Stimulated activated effector memory CD8-positive, alpha-beta T cell treated with anti-CD3 and anti-CD28 coated beads, Interleukin-12 subunit alpha, Interleukin-12 subunit beta, amount 100 ng/mL, for 72 hours (primary cell): ENCODE results near the gene VDR.

Experiments used
- ATAC-seq: fragments of 150-1000 bp; cut with Tn5 transposase; 2 replicates; pipeline ENCODE4 v1.10.0; 2021
- DNase-seq, 2 donors: peaks; one replicate each; pipeline ENCODE4 v3.0.0; 2021 to 2022; ENCODE audit warnings: low spot score in 2 of 2
- H3K27ac Mint-ChIP-seq: one replicate; pipeline ENCODE4 v1.8.0; 2022; ENCODE audit warnings: mild to moderate bottlenecking, mixed read lengths
- H3K36me3 Mint-ChIP-seq: one replicate; pipeline ENCODE4 v1.8.0; 2022; ENCODE audit warnings: mild to moderate bottlenecking, mixed read lengths
- H3K4me1 Mint-ChIP-seq: one replicate; pipeline ENCODE4 v1.8.0; 2022; ENCODE audit warnings: mixed read lengths
- H3K4me3 Mint-ChIP-seq: one replicate; pipeline ENCODE4 v1.8.0; 2022; ENCODE audit warnings: mild to moderate bottlenecking, mixed read lengths
- H3K9me3 Mint-ChIP-seq: one replicate; pipeline ENCODE4 v1.8.0; 2022; ENCODE audit warnings: mixed read lengths

VDR gene

GRCh38 chr12:47856721-47857575 is 47.8 kb downstream of the VDR start:
- ATAC-seq (no peak), DNase-seq (no peak)
- Mint-ChIP-seq H3K4me1 (peaks cover 43% of the 10 kb centered on the region), H3K4me3 (no peak overlapping the region), H3K27ac (peak overlapping the region; percentile 96), H3K9me3 (no peaks in the 10 kb centered on the region), H3K36me3 (peaks cover 100% of the 10 kb centered on the region)

- peaks cover 43% of the 10 kb centered on the region for H3K4me1 Mint-ChIP-seq
- H3K36me3 Mint-ChIP-seq = peaks cover 100% of the 10 kb centered on the region
- ATAC-seq = no peak
- H3K4me3 Mint-ChIP-seq = no peak overlapping the region
- no peaks in the 10 kb centered on the region for H3K9me3 Mint-ChIP-seq
- DNase-seq = no peak
- peak overlapping the region; percentile 51 for H3K27ac Mint-ChIP-seq
Measured at GRCh38 chr12:47856094-47856493, 48.7 kb downstream of the VDR start.

GRCh38 chr12:47855502-47855901 is 49.3 kb downstream of the VDR start:
- ATAC-seq (no peak), DNase-seq (no peak)
- Mint-ChIP-seq H3K9me3 (no peaks in the 10 kb centered on the region), H3K4me1 (peaks cover 40% of the 10 kb centered on the region), H3K4me3 (no peak overlapping the region), H3K36me3 (peaks cover 100% of the 10 kb centered on the region), H3K27ac (peak overlapping the region; percentile 51)

GRCh38 chr12:47854531-47854930 is 50.3 kb downstream of the VDR start:
- DNase-seq = no peak
- H3K27ac Mint-ChIP-seq = no peak overlapping the region
- H3K4me1 Mint-ChIP-seq = peaks cover 30% of the 10 kb centered on the region
- no peak overlapping the region for H3K4me3 Mint-ChIP-seq
- ATAC-seq = no peak
- no peaks in the 10 kb centered on the region for H3K9me3 Mint-ChIP-seq
- H3K36me3 Mint-ChIP-seq = peaks cover 100% of the 10 kb centered on the region

- ATAC-seq = no peak
- no peak overlapping the region for H3K4me3 Mint-ChIP-seq
- H3K36me3 Mint-ChIP-seq = peaks cover 100% of the 10 kb centered on the region
- DNase-seq = no peak
- H3K4me1 Mint-ChIP-seq = peaks cover 18% of the 10 kb centered on the region
- no peaks in the 10 kb centered on the region for H3K9me3 Mint-ChIP-seq
- H3K27ac Mint-ChIP-seq = peak overlapping the region; percentile 79
Measured at GRCh38 chr12:47852096-47852571, 52.7 kb downstream of the VDR start.

- Mint-ChIP-seq H3K4me3 (no peak overlapping the region), H3K27ac (peak overlapping the region; percentile 79), H3K9me3 (no peaks in the 10 kb centered on the region), H3K36me3 (peaks cover 100% of the 10 kb centered on the region), H3K4me1 (peaks cover 18% of the 10 kb centered on the region)
- DNase-seq = no peak
- peak; percentile 62 for ATAC-seq
Measured at GRCh38 chr12:47851303-47851952, 53.4 kb downstream of the VDR start.

GRCh38 chr12:47850153-47851084 is 54.4 kb downstream of the VDR start:
- Mint-ChIP-seq H3K4me1 (peaks cover 18% of the 10 kb centered on the region), H3K27ac (peak overlapping the region; percentile 79), H3K9me3 (no peaks in the 10 kb centered on the region), H3K4me3 (no peak overlapping the region), H3K36me3 (peaks cover 100% of the 10 kb centered on the region)
- ATAC-seq (no peak), DNase-seq (no peak)

- no peak for DNase-seq
- H3K4me1 Mint-ChIP-seq = peaks cover 18% of the 10 kb centered on the region
- H3K9me3 Mint-ChIP-seq = no peaks in the 10 kb centered on the region
- H3K27ac Mint-ChIP-seq = no peak overlapping the region
- H3K36me3 Mint-ChIP-seq = peaks cover 100% of the 10 kb centered on the region
- ATAC-seq = no peak
- H3K4me3 Mint-ChIP-seq = no peak overlapping the region
Measured at GRCh38 chr12:47849261-47849660, 55.5 kb downstream of the VDR start.

- Mint-ChIP-seq H3K4me1 (peaks cover 18% of the 10 kb centered on the region), H3K27ac (no peak overlapping the region), H3K9me3 (no peaks in the 10 kb centered on the region), H3K36me3 (peaks cover 100% of the 10 kb centered on the region), H3K4me3 (no peak overlapping the region)
- DNase-seq (no peak), ATAC-seq (no peak)
Measured at GRCh38 chr12:47848853-47849252, 55.9 kb downstream of the VDR start.

GRCh38 chr12:47846294-47846996 is 58.3 kb downstream of the VDR start:
- DNase-seq (no peak), ATAC-seq (no peak)
- Mint-ChIP-seq H3K9me3 (no peaks in the 10 kb centered on the region), H3K36me3 (peaks cover 100% of the 10 kb centered on the region), H3K4me3 (no peak overlapping the region), H3K4me1 (peaks cover 14% of the 10 kb centered on the region), H3K27ac (peak overlapping the region; percentile 85)

GRCh38 chr12:47845081-47845480 is 59.7 kb downstream of the VDR start:
- ATAC-seq (no peak), DNase-seq (no peak)
- Mint-ChIP-seq H3K4me1 (peaks cover 14% of the 10 kb centered on the region), H3K9me3 (no peaks in the 10 kb centered on the region), H3K36me3 (peaks cover 100% of the 10 kb centered on the region), H3K27ac (peak overlapping the region; percentile 85), H3K4me3 (no peak overlapping the region)

- peaks cover 16% of the 10 kb centered on the region for H3K4me1 Mint-ChIP-seq
- ATAC-seq (peak; percentile 39), DNase-seq (no peak)
- peaks cover 100% of the 10 kb centered on the region for H3K36me3 Mint-ChIP-seq
- H3K9me3 Mint-ChIP-seq = no peaks in the 10 kb centered on the region
- H3K4me3 Mint-ChIP-seq = no peak overlapping the region
- peak overlapping the region; percentile 85 for H3K27ac Mint-ChIP-seq
Measured at GRCh38 chr12:47844264-47845019, 60.4 kb downstream of the VDR start.

GRCh38 chr12:47843226-47843980 is 61.4 kb downstream of the VDR start:
- Mint-ChIP-seq H3K36me3 (peaks cover 100% of the 10 kb centered on the region), H3K4me3 (no peak overlapping the region), H3K27ac (peak overlapping the region; percentile 84), H3K9me3 (no peaks in the 10 kb centered on the region), H3K4me1 (peaks cover 26% of the 10 kb centered on the region)
- no peak for DNase-seq
- peak; percentile 22 for ATAC-seq
